GM12891 (cell line): Measurements from ENCODE around the gene DDX47.

Experiments
- POLR2A ChIP-seq: IDR thresholded peaks from 2 replicates; pipeline ENCODE4 v1.6.1; 2011; ENCODE audit warnings: low read depth, low read length, control low read depth
- SPI1 ChIP-seq: IDR thresholded peaks from 2 replicates; pipeline ENCODE4 v1.6.1; 2011; ENCODE audit warnings: low read depth, low read length, control low read depth
- TAF1 ChIP-seq: IDR thresholded peaks from 2 replicates; pipeline ENCODE4 v1.6.1; 2011; ENCODE audit warnings: low read depth, low read length, control low read depth

- TF ChIP-seq POLR2A (no peak), TAF1 (no peak), SPI1 (no peak)
Measured at GRCh38 chr12:12868477-12869235, 55.5 kb downstream of the DDX47 start.
